Posterior cingulate gyrus (tissue), 11 donors: ENCODE measurements around the gene CRACDL.

Source experiments
- DNase-seq, 10 donors: peaks; one replicate each; pipeline versions ENCODE4 v3.0.0 to v3.0.0-alpha.2; 2020 to 2021; ENCODE audit warnings: mixed read lengths in 3 of 10
- intact Hi-C: fragments of 100-400 bp; cut with DNase I; formaldehyde crosslinking; loops from one replicate; pipeline ENCODE4 v1.15.1; 2023

CRACDL gene

GRCh38 chr2:98809878-98810587 lies 126.0 kb downstream of the CRACDL start:
- intact Hi-C loops, result no loop called here
- no peak for DNase-seq

- intact Hi-C loops, result no loop called here
- DNase-seq, result no peak
Observed at GRCh38 chr2:98809116-98809515, 126.9 kb downstream of the CRACDL start.

- no peak for DNase-seq
- intact Hi-C loops, result no loop called here
Observed at GRCh38 chr2:98808546-98808945, 127.5 kb downstream of the CRACDL start.

- intact Hi-C loops, result no loop called here
- DNase-seq, result no peak
Observed at GRCh38 chr2:98807929-98808328, 128.1 kb downstream of the CRACDL start.

- intact Hi-C loops, result no loop called here
- no peak for DNase-seq
Observed at GRCh38 chr2:98807221-98807620, 128.8 kb downstream of the CRACDL start.

GRCh38 chr2:98806236-98806697 lies 129.8 kb downstream of the CRACDL start:
- intact Hi-C loops, result no loop called here
- DNase-seq, result peak; percentile 43 to 93 (median 62)

- no peak for DNase-seq
- intact Hi-C loops, result no loop called here
Observed at GRCh38 chr2:98805412-98806171, 130.4 kb downstream of the CRACDL start.

- intact Hi-C loops, result no loop called here
- DNase-seq, result no peak
Observed at GRCh38 chr2:98804736-98805135, 131.3 kb downstream of the CRACDL start.

GRCh38 chr2:98804265-98804650 lies 131.8 kb downstream of the CRACDL start:
- intact Hi-C loops, result no loop called here
- no peak for DNase-seq

- intact Hi-C loops, result no loop called here
- no peak for DNase-seq
Observed at GRCh38 chr2:98803405-98804264, 132.4 kb downstream of the CRACDL start.

GRCh38 chr2:98802344-98802743 lies 133.7 kb downstream of the CRACDL start:
- intact Hi-C loops, result no loop called here
- DNase-seq, result no peak

- intact Hi-C loops, result no loop called here
- DNase-seq, result no peak
Observed at GRCh38 chr2:98801921-98802321, 134.1 kb downstream of the CRACDL start.

GRCh38 chr2:98801286-98801685 lies 134.7 kb downstream of the CRACDL start:
- no peak for DNase-seq
- intact Hi-C loops, result no loop called here

GRCh38 chr2:98800330-98801064 lies 135.5 kb downstream of the CRACDL start:
- intact Hi-C loops, result no loop called here
- DNase-seq, result peak in 1 of 10 donors; percentile 77

- DNase-seq, result no peak
- intact Hi-C loops, result no loop called here
Observed at GRCh38 chr2:98799375-98800329, 136.4 kb downstream of the CRACDL start.

- DNase-seq, result peak in 2 of 10 donors; percentile 53 to 88
- intact Hi-C loops, result no loop called here
Observed at GRCh38 chr2:98796775-98797544, 139.1 kb downstream of the CRACDL start.

GRCh38 chr2:98795891-98796676 lies 139.9 kb downstream of the CRACDL start:
- intact Hi-C loops, result no loop called here
- DNase-seq, result no peak
